ENCODE data around the gene SIRT6.

GRCh38 chr19:4194353-4194752 lies 12.0 kb upstream of the SIRT6 start:
- TF ChIP-seq CEBPB (IDR thresholded peaks at IDR 0.05) (no peak), MAX (IDR thresholded peaks at IDR 0.05) (no peak), USF1 (IDR thresholded peaks at IDR 0.05) (no peak)

All from Ishikawa (cell line).